SK-N-DZ (cell line): ENCODE measurements around the gene RPS16.

ENCODE experiments used
- DNase-seq: peaks from one replicate; pipeline ENCODE4 v3.0.0-alpha.2; 2015; ENCODE audit warnings: low spot score

The RPS16 gene

GRCh38 chr19:39449116-39449797, 13.5 kb upstream of the RPS16 start:
- DNase-seq, result no peak

- DNase-seq, result no peak
Observed at GRCh38 chr19:39448271-39448670, 12.5 kb upstream of the RPS16 start.

GRCh38 chr19:39446365-39447084, 10.8 kb upstream of the RPS16 start:
- no peak for DNase-seq

GRCh38 chr19:39445196-39446111, 9.7 kb upstream of the RPS16 start, which contains the start of gene SUPT5H:
SUPT5H (plus strand) TSS chr19:39445582; CDS start chr19:39445891, 309 bp downstream.
- peak; percentile 96 for DNase-seq

- no peak for DNase-seq
Observed at GRCh38 chr19:39444598-39445195, 8.9 kb upstream of the RPS16 start.

GRCh38 chr19:39438270-39438934, 2.7 kb upstream of the RPS16 start:
- DNase-seq, result no peak

GRCh38 chr19:39436350-39436716, 584 bp upstream of the RPS16 start:
- no peak for DNase-seq

- no peak for DNase-seq
Observed at GRCh38 chr19:39434123-39435076, 1.3 kb downstream of the RPS16 start.

GRCh38 chr19:39433480-39434079, 2.2 kb downstream of the RPS16 start:
- DNase-seq, result no peak

GRCh38 chr19:39432677-39433025, 3.1 kb downstream of the RPS16 start:
- DNase-seq, result no peak

GRCh38 chr19:39430675-39431593, 4.8 kb downstream of the RPS16 start:
- no peak for DNase-seq

- DNase-seq, result no peak
Observed at GRCh38 chr19:39428283-39429112, 7.3 kb downstream of the RPS16 start.

- no peak for DNase-seq
Observed at GRCh38 chr19:39427707-39428106, 8.0 kb downstream of the RPS16 start.

- DNase-seq, result no peak
Observed at GRCh38 chr19:39426170-39426569, 9.6 kb downstream of the RPS16 start.

- no peak for DNase-seq
Observed at GRCh38 chr19:39425744-39426143, 10.0 kb downstream of the RPS16 start.

- no peak for DNase-seq
Observed at GRCh38 chr19:39424934-39425333, 10.8 kb downstream of the RPS16 start.

GRCh38 chr19:39423258-39424086, 12.3 kb downstream of the RPS16 start:
- no peak for DNase-seq
